Measurements from ENCODE around the gene SOD1. TPM values are rescaled to one million over a fixed set of nuclear protein-coding genes. Genes with fewer than 3 reads are reported as not detected.

The SOD1 gene
- total RNA-seq, 4 donors from 2014 or later = 160 to 389 (median 286) TPM

DNA sequence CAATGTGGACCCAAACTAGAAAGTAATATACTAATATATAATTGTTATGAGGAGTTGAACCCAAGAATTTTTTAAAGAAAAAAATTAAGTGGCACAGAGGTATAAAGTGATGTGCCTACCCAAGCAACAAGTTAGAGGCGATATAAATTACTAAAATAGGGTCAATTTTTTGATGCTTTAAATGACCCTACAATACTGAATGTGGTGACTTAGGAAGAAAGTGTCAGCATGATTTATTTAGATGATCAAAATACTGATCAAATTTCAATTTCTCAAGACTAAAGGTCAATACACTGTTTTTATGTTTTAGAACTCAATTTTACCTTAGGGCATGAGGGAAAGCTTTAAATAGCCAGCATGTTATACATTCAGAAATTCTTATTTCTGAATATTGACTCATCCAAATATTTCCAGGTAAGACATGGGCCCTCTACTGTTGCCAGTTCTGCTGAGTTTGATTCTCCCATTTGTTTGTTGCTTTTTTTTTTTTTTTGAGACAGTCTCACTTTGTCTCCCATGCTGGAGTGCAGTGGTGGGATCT, 52.3 kb downstream of the SOD1 start:
- no peak for ATAC-seq (ENCODE audit: low FRiP score)
- TF ChIP-seq, protein P1, sequence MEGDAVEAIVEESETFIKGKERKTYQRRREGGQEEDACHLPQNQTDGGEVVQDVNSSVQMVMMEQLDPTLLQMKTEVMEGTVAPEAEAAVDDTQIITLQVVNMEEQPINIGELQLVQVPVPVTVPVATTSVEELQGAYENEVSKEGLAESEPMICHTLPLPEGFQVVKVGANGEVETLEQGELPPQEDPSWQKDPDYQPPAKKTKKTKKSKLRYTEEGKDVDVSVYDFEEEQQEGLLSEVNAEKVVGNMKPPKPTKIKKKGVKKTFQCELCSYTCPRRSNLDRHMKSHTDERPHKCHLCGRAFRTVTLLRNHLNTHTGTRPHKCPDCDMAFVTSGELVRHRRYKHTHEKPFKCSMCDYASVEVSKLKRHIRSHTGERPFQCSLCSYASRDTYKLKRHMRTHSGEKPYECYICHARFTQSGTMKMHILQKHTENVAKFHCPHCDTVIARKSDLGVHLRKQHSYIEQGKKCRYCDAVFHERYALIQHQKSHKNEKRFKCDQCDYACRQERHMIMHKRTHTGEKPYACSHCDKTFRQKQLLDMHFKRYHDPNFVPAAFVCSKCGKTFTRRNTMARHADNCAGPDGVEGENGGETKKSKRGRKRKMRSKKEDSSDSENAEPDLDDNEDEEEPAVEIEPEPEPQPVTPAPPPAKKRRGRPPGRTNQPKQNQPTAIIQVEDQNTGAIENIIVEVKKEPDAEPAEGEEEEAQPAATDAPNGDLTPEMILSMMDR (IDR thresholded peaks at IDR 0.05) = no peak
- no peak for DNase-seq (ENCODE audit: low spot score)

DNA sequence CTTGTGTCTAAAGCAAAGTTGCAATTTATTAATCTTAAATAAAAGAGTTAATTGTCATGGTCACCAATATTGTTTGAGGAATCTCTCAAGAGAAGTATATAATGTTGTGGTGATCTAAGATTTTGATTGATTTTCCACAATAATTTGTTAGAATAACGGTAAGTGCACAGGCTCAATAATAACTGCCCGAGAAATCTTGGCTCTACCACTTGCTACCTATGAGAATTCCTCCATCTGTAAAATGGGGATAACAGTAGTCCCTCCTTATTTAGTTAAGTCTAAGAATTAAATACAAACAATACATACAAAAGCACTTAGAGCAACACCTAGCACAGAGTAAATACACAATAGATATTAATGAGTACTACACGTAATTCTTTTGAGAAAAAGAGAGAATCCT, 53.6 kb downstream of the SOD1 start:
- no peak for ATAC-seq (ENCODE audit: low FRiP score)
- TF ChIP-seq, protein P1 (IDR thresholded peaks at IDR 0.05) = no peak
- DNase-seq (ENCODE audit: low spot score) = no peak

DNA sequence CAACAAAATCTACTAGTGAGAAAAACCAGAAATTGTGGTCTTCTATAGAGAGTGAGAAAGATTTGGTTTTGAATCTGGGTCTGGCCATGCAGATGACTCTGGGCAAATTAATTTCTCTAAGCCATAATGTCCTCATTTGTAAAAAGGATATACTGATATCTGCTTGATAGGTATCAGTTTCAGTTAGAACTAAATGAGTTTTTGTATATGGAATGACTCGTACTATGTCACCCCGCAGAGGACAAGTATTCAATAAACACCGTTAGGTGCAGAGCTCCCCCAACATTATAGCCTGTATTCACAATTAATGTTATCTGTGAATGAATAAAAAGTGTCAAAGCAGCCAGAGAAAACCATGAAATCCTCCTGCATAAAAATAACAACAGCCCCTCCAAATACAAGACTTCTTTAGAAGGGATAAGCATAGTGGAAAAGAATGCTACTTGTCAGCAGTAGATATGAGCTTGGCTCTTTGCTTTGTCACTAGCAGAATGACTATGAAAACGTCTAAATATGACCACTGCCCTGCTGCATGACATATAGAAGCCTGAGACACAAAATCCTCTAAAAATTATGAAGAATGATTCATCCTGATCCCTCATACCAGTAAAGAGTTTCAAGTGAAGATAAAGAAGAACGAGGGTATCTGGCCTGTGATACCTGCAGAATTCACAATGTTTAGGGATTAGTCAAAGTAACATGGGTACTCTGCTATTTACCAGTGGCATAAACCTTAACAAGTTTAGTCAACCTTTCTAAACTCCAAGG, 54.7 kb downstream of the SOD1 start:
- no peak for DNase-seq (ENCODE audit: low spot score)
- TF ChIP-seq, protein P1 (IDR thresholded peaks at IDR 0.05) = no peak
- ATAC-seq (ENCODE audit: low FRiP score) = no peak

DNA sequence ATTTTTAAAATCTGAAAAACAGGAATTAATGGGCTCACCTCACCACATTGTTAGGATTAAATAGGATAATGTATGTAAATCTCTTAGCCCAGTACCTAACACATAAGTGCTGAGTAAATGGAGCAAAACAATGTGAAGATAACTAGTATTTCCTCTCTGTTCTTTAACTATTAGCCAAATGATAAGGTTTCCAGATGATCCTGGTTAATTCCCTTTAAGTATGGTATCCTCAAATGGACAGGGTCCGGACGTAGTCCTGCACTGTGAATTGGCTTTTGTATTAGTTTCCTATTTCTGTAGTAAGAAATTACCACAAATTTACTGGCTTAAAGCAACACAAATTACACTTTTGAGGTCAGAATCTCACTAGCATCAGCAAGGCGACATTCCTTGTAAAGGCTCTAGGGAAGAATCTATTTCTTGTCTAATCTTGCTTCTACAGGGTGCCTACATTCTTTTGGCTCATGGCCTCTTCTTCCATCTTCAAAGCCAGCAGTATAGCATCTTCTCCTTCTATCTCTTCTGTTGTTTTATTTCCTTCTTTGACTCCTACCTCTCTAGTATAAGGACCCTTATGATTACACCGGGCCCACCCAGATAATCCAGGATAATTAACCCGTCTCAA, 55.4 kb downstream of the SOD1 start:
- ATAC-seq (ENCODE audit: low FRiP score) (no peak), DNase-seq (ENCODE audit: low spot score) (no peak)
- TF ChIP-seq, protein P1 (IDR thresholded peaks at IDR 0.05) = no peak

DNA sequence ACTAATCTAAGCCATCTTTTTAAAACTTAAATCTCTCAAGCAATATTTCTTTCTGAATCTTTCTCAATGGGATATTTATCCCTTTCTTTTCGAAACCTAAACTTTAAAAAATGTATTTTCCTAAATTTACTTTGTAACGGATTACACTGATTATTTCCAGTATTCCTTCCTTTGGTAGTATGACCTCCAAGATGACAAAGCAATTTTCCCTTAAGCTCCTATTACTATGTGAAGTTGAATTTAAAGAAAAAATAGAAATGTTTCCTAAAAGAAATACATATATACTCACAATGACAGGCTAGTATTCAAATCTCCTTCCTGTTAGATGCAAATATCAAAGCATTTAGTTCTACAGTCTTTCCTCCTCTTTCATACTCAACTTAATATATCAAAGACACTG, 56.6 kb downstream of the SOD1 start:
- TF ChIP-seq, protein P1 (IDR thresholded peaks at IDR 0.05) = no peak
- ATAC-seq (ENCODE audit: low FRiP score) (no peak), DNase-seq (ENCODE audit: low spot score) (no peak)

Small RNA genes within 50 kb of the gene (small RNA-seq; reads per million reads assigned to genes)
- not detected for gene RF01241

Other genes with a start within 250 kb of the SOD1 start
- gene SCAF4, start 72.4 kb downstream of the SOD1 start, total RNA-seq = 10 to 100 TPM; 15.8 to 32.8 (median 16.8) TPM
- 1 to 10 TPM in 1 of 4 donors, under 1 TPM in 3; 0.12 to 1.5 (median 0.91) TPM for gene HUNK, start 213.3 kb downstream of the SOD1 start, total RNA-seq

Measured in omental fat pad (tissue), 4 donors.